ENCODE results near the gene MRC1.

- TF ChIP-seq CTCF (optimal IDR thresholded peaks at IDR 0.05 in 1 of 3, IDR thresholded peaks at IDR 0.05 in 1 of 3, conservative IDR thresholded peaks at IDR 0.05 in 1 of 3; ENCODE audit: extremely low read depth in 1 of 3, insufficient read depth in 2 of 3, low read length in 3 of 3): no peak
- no peak for TF ChIP-seq EZH2 (IDR thresholded peaks at IDR 0.05; ENCODE audit: low read length)
Observed at GRCh38 chr10:17841050-17841449, 31.9 kb downstream of the MRC1 start.
